T-helper 1 cell (primary cell): ENCODE measurements around the gene IQGAP2.

Experiments
- DNase-seq, 5 donors: peaks; one replicate each; pipeline ENCODE4 v3.0.0-alpha.2; 2012 to 2020

The IQGAP2 gene

GRCh38 chr5:76455531-76456133 lies 52.5 kb downstream of the IQGAP2 start:
- no peak for DNase-seq

GRCh38 chr5:76456258-76456657 lies 53.2 kb downstream of the IQGAP2 start:
- no peak for DNase-seq

DNA sequence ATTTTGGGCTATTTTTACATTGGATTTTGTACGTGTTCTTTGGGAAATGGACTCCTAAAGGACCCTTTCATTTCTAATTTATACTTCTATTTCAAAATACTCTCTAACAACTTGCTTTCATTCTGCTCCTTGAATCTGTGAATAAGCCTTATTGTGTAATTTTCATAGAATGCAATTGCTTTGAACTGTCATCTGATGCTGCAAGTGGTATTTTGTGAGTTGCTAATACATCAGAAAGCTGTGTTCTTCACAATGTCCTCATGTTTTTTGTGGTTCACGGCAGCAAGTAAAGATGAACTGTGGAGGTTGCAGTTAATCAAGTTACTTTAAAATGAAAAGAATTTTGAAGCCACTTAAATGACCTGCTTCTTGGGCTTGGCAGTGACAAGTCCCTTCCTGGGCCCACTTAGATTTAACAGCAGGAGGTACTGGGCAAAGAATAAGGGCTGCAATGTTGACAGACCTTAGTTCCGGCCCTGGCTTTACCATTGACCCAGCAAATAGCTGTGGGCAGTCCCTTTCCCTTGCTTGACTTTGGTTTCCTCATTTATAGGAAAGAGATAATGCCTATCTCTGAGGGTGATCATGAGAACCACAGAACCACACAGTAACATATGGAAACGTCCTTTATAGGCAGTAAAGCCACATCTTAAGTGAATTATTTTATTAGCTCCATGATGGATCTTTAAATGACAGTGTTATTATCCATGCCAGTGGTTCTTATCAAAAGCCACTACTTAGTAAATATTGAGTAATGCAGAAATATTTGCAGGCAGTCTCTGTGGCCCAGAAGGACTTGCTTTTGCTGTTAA lies 54.8 kb downstream of the IQGAP2 start:
- no peak for DNase-seq

DNA sequence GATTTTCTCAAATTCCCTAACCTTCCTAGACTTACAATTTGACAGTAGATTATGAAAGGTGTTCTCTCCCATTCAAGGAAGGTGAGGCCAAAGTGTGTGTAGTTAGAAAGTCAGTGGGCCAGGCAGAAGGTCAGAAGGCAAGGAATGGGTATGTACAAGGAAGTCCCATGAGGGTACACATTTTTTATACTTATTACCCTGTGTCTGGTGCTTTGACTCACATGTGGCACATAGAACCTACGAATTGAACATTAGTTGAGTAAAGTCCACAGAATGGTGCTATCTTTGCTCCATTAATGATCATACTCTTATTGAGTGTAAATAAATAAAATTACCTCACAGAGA lies 55.4 kb downstream of the IQGAP2 start:
- no peak for DNase-seq

GRCh38 chr5:76460104-76460503 lies 57.0 kb downstream of the IQGAP2 start:
- no peak for DNase-seq

DNA sequence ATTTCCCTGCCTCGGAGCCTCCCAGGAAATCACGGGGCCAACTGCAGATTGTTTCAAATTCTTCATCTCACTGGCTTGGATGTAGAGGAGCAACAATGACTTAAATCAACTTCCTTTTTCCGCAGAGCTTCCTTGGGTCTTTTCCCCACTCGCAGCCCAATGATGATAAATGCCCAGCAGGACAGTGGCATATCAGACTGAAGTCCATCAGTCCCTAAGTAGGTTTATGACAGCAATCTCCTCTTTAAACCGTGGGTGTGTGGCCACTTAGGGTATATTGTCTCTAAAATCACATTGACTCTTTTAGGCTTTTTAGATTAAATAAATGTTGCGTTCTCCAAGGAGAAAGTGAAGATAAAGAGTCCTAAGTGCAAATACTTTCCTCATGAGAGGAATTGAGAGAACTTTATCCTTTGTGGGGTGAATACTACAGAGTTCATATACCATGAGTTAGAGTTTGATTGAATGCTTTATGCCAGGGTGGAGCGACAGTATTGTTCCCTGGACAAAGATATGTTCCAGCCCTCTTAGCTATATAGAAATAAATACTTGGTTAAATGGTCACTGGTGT lies 59.1 kb downstream of the IQGAP2 start:
- no peak for DNase-seq

DNA sequence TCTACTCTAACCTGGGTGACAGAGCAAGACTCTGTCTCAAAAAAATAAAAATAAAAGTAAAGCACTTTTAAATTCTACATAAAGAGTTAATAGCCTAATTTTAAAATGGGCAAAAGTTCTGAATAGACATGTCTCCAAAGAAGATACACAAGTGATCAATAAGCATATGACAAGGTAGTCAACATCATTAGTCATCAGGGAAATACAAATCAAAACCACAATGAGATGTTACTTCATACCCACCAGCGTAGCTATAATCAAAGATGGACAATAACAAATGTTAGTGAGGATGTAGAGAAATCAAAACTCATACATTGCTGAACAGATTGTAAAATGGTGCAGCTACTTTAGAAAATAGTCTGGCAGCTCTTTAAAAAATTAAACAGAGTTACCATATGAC lies 64.1 kb downstream of the IQGAP2 start:
- no peak for DNase-seq

DNA sequence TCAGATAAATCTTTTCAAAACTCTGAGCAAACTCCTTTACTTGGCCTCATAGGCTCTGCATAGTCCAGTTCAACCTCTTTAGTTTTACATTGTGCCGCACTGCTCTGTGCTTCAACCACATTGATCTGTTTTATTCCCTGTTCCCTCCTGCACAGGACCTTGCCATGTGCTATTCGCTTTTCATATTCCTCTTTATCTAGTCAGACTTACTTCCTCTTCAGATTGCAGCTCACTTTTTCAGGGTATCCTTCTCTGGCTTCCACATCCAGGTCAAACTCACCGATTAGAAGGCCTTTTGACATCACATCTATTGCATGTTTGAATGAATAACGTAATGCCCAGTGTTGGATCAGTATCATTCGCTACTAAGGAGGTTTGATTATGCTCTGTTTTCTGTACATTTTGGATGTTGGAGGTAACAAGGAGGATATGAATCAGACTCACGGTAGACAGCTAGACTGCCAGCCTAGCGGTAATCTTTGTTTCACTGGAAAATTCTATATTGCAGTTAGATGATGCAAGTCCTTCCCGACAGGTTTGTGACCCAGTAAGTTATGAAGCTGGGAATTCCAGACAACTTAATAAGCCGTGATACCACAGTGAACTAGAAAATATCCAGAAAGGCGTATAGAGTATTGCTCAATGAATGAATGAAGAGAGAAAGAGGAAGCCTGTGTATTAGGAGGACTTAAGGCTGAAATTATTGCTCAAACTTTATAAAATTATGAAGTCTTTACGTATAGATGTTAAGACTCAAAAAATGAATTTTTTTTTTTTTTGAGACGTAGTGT lies 65.7 kb downstream of the IQGAP2 start:
- DNase-seq, result no peak

DNA sequence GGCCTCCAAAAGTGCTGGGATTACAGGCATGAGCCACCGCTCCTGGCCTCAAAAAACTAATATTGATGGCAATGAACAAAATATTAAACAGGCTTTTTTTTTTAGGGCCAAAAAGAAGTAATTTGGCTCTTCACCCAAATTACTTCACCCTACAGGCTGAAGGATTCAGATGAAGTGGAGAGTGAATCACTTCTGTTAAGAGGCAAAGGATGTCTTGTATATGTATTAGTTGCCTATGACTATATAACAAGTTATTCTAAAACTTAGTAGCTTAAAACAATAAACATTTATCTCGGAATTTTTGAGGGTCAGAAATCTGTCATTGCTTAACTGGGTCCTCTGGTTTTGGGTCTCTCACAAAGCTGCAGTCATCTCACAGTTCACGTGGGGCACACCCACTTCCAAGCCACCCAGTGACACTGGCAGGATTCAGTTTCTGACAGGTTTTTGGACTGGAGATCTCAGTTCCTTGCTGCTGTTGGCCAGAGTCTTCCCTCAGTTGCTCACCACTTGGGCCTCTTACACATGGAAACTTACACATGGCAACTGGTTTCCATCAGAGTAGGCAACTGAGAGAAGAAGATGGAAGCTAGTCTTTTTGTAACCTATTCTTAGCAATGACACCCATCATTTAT lies 66.7 kb downstream of the IQGAP2 start:
- DNase-seq, result no peak

DNA sequence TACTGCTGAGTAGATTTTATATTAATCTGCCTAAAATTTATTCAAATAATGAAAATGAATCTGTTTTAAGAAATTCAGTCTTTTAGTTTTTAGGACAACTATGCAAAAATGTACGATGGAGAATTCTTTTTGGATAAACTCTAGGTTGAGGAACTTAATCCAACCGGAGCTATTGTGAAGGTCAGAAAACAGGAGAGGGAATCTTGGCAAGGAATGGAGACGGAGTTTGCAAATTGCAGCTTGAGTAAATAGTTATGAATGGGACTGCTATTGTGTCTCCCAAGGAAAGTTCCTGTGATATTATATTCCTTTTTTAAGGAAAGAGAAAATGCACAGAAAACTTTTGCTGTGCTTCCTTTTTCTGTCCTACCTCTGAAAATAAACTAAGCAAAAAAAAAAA lies 67.9 kb downstream of the IQGAP2 start:
- no peak for DNase-seq

DNA sequence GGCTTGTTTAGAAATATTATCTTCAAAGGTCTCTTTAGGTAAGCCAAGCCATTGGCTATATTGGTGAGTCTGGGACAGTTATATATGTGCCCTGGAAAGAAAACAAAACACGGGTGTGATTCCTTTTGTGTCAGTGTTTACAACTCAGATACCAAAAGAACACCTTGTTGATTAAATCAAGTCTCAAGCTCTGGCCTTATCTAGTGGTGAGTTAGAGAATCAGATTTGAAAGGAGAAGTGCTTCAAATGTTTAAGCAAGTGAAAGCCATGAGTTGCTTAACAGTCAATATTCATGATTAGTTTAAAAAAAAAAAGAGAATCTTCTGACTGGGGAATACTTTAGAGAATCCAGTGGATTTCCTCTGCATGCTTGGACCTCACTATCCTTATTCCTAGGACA lies 68.3 kb downstream of the IQGAP2 start:
- no peak for DNase-seq

DNA sequence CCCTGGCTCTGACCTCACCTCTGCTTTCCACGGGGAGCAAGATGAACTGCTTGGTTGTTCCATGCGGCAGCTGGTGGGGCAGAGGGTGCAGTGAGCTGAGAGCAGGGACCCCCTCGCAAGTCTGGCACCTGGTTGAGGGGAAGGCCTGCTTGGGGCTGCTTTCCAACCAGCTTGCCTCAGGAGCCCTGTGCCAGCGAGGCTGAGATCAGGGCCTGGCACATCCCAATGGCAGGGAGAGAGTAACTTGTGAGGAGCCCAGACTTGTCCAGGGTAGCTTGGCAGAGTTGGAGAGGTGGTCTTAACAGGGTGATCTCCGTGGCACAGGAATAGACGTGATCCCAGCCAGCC lies 68.9 kb downstream of the IQGAP2 start:
- DNase-seq, result no peak

GRCh38 chr5:76472335-76473008 lies 69.4 kb downstream of the IQGAP2 start:
- DNase-seq, result peak in 2 of 5 donors; percentile 7 to 48

GRCh38 chr5:76473009-76473336 lies 69.9 kb downstream of the IQGAP2 start:
- DNase-seq, result no peak

- peak; percentile 18 to 91 (median 54) for DNase-seq
Observed at GRCh38 chr5:76473661-76474060, 70.6 kb downstream of the IQGAP2 start.

DNA sequence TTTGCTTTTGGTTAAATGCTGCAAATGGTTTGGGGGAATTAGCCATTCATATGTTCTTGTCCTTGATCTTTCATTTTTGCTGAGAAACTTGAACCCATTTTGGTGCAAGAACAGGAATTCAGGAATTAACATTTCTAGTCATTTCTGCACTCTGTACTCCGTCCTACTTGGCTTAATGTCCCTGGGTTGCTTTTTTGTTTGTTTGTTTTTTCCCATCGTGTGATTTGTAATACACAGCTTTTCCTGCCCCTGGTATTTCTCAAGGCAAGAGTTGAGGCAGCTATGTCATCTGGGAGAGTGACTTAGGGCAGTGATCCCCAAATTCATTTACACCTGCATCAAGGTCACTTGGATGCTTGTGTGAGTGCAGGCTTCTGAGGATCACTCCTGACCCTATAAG lies 71.3 kb downstream of the IQGAP2 start:
- DNase-seq, result no peak

DNA sequence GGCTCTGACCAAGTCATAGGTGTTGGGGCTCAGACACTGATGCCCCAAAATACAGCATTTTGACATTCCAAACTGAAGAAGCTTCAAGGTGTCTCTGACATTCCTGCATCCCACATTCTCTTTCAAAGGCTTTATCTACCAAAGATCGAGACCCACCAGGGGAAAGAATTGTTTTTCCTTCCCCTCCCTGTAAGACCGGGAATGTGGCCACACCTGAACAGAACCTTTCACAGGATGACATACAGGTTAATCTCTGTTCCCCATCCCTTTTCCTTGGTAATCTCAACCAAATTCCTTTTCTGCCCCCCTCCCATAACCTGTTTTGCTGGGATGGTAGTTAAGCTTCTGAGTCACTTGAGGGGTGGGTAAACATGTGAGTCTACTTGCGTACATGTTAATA lies 72.3 kb downstream of the IQGAP2 start:
- DNase-seq, result no peak

DNA sequence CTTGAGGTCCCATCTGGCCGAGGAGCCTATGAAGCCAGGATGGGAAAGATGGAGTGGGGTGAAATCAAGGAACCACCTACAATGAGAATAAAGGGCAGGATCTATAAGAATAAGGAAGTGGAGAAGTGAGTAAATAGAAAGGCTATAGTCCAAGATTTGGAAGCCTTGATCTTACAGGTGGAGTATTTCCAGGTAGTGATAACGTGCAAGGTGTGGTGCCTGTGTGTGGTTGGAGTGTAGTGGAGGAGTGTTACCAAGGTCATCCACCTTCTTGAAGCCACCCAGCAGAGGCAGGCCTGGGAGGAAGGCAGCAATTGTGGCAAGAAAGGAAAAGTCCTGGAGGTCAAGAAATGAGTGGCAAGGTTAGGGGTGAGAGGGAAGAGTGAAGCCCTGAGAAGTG lies 72.9 kb downstream of the IQGAP2 start:
- no peak for DNase-seq

DNA sequence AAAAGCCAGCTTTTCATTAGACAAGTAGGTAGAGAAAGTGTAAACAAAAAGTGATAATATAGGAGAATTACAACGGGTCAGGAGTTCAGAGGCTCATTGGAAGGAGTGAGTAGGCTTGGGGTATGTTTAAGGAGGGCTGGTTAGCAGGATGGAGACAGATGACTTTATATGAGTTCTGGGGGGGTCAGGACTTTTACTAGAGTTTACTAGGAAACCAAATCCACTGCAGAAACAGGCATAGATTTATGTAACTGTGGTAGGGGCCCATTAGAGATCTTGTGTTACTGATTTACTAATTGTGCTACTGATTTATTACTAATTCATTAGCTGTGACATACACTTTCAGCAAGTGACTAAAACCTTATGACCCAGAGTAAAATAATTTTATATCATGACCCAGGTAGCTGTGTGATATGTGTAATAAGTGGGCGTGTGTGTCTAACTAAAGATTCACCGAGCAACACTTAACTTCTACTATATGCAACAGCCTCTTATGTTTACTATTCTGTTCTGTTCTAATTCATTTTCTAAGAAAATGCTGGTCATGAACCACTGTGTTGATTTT lies 73.5 kb downstream of the IQGAP2 start:
- no peak for DNase-seq

DNA sequence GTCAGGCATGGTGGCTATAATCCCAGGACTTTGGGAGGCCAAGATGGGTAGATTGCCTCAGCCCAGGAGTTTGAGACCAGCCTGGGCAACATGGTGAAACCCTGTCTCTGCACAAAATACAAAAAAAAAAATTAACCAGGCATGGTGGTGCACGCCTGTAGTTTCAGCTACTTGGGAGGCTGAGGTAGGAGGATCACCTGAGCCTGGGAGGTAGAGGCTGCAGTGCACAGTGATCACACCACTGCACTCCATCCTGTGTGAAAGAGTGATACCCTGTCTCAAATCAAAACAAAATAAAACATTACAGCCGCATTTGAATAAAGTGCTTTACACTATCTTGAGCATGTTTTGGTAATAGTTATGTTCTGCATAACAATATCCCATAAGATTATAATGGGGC lies 74.0 kb downstream of the IQGAP2 start:
- no peak for DNase-seq

DNA sequence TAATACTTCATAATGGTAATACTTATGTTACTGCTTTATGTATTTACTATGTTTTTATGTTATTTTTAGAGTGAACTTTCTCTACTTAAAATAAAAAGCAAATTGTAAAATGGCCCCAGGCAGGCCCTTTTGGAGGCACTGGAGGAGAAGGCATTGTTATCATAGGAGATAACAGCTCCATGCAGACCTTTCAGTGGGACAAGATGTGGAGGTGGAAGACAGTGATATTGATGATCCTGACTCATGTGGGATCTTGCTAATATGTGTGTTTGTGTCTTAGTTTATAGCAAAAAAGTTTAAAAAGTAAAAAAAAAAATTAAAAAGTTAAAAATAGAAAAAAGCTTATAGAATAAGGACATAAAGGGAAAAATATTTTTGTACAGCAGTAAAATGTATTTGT lies 74.5 kb downstream of the IQGAP2 start:
- no peak for DNase-seq

GRCh38 chr5:76479281-76479680 lies 76.2 kb downstream of the IQGAP2 start:
- no peak for DNase-seq
